Measurements from ENCODE around the gene CMTR1.
"Not testable (repeated sequence)": the region's sequence is repeated elsewhere in the genome, so short reads cannot be mapped to it uniquely, and the experiment has no call there.

GRCh38 chr6:37443216-37443542, 10.2 kb downstream of the CMTR1 start:
- TF ChIP-seq ZHX1 (CRISPR knock-in tag; IDR thresholded peaks at IDR 0.05; ENCODE audit: low read depth); RBAK (CRISPR knock-in tag; IDR thresholded peaks at IDR 0.05); FOXA3 (CRISPR knock-in tag; IDR thresholded peaks at IDR 0.05); TAF1 (CRISPR knock-in tag; IDR thresholded peaks at IDR 0.05); NR2C2 (CRISPR knock-in tag; IDR thresholded peaks at IDR 0.05; ENCODE audit: borderline replicate concordance); ZNF569 (CRISPR knock-in tag; IDR thresholded peaks at IDR 0.05; ENCODE audit: borderline replicate concordance); SUZ12 (IDR thresholded peaks at IDR 0.05; ENCODE audit: low read depth, low read length); JUN (CRISPR knock-in tag; IDR thresholded peaks at IDR 0.05): not testable (repeated sequence)
- TF ChIP-seq, protein P1, sequence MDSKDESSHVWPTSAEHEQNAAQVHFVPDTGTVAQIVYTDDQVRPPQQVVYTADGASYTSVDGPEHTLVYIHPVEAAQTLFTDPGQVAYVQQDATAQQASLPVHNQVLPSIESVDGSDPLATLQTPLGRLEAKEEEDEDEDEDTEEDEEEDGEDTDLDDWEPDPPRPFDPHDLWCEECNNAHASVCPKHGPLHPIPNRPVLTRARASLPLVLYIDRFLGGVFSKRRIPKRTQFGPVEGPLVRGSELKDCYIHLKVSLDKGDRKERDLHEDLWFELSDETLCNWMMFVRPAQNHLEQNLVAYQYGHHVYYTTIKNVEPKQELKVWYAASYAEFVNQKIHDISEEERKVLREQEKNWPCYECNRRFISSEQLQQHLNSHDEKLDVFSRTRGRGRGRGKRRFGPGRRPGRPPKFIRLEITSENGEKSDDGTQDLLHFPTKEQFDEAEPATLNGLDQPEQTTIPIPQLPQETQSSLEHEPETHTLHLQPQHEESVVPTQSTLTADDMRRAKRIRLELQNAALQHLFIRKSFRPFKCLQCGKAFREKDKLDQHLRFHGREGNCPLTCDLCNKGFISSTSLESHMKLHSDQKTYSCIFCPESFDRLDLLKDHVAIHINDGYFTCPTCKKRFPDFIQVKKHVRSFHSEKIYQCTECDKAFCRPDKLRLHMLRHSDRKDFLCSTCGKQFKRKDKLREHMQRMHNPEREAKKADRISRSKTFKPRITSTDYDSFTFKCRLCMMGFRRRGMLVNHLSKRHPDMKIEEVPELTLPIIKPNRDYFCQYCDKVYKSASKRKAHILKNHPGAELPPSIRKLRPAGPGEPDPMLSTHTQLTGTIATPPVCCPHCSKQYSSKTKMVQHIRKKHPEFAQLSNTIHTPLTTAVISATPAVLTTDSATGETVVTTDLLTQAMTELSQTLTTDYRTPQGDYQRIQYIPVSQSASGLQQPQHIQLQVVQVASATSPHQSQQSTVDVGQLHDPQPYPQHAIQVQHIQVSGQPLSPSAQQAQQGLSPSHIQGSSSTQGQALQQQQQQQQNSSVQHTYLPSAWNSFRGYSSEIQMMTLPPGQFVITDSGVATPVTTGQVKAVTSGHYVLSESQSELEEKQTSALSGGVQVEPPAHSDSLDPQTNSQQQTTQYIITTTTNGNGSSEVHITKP (CRISPR knock-in tag; IDR thresholded peaks at IDR 0.05; ENCODE audit: low read depth), result not testable (repeated sequence)

All from HepG2 (cell line).